HPDE6-E6E7 (cell line): ENCODE data around the gene MOB3A.
"Not testable (repeated sequence)": the region's sequence is repeated elsewhere in the genome, so short reads cannot be mapped to it uniquely, and the experiment has no call there.

ENCODE experiments used
- DNase-seq: peaks from one replicate; pipeline ENCODE4 v3.0.0; 2011; ENCODE audit warnings: missing footprints; ENCODE audit errors: extremely low spot score

MOB3A gene

GRCh38 chr19:2108251-2109016 lies 12.3 kb upstream of the MOB3A start:
- DNase-seq: no peak

DNA sequence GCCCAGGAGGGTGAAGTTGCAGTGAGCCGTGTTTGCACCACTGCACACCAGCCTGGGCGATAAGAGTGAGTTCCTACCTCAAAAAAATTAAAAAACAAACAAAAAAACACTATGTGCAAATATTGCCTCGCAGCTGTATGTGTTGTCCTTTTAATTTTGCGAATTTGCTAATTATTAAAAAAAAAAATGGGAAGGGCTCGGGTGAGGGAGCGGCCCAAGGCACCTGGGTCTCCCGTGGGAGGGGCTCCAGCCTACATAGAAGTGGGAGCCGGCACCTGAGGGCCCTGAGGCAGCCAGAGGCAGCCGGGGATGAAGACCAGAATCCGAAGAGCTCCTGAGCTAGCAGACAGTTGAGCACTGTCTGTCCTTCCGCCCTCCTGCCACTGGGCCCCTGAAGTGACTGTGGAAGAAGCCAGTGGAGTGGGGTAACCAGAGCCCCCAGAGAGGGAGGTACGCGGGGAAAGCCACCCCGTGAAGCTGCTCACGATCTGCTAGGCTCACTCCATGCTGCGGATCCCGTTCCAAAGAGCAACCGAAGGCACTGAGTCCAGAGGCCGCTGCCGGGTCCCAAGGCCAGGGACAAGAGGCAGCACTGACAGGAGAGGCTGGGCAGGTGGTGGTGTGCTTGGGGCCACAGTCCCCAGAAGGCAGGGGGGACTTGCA lies 7.0 kb upstream of the MOB3A start:
- no peak for DNase-seq

DNA sequence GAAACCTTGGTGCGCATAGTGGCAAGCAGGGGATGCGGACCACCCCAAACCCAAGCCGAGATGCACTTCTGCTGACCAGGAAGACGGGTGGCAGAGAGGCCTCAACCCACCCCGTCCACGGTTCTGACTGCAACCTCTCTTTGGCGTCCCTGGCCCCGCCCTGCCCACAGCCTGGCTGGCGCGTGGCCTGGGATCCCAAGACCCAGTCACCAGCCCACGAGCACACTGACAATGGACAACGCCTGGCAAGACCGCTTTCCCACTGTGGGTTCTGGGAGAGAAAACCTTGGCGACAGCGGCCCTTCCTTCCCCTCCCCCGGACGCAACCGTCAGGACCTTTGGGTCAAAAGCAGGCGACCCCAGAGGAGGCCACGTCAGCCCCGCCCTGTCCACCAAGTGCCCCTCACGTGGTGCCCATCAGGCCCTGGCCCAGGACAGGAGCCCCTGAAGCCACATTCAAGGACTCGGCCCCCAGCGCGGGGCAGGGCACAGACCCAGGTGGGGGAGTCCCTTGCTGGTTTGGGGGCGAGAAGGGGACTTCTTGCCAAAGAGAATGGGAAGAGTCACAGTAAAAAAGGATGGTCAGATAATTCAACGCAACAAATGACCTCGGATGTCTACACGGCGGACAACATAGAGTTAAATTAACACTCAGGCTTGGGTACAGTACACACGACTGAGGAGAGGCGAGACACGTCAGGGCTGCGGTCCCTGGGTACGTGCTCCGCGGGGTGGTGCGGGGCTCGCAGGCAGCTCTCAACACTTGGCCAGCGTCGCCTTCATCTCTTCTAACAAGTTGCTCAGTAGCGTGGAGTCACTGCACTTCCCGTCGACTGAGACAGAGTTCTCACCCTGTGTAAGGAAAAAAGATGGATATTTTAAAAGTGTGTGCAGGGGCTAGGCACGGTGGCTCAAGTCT lies 5.5 kb upstream of the MOB3A start:
- DNase-seq: no peak

DNA sequence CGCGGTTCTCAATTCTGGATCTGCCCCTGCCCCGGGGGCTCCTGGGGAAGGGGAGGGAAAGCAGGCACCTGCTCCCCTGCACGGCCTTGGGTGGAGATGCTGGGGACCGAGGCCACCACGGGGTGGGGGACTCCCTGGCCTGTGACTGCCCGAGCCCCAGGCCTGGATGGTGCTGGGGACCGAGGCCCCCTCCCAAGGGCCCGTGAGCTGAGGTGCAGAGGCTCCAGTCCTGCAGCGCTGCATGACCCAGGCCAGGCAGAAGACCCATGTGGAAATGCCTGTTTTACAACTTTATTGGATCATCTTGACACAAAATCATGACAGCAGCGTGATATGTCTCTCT lies 4.6 kb upstream of the MOB3A start:
- no peak for DNase-seq

DNA sequence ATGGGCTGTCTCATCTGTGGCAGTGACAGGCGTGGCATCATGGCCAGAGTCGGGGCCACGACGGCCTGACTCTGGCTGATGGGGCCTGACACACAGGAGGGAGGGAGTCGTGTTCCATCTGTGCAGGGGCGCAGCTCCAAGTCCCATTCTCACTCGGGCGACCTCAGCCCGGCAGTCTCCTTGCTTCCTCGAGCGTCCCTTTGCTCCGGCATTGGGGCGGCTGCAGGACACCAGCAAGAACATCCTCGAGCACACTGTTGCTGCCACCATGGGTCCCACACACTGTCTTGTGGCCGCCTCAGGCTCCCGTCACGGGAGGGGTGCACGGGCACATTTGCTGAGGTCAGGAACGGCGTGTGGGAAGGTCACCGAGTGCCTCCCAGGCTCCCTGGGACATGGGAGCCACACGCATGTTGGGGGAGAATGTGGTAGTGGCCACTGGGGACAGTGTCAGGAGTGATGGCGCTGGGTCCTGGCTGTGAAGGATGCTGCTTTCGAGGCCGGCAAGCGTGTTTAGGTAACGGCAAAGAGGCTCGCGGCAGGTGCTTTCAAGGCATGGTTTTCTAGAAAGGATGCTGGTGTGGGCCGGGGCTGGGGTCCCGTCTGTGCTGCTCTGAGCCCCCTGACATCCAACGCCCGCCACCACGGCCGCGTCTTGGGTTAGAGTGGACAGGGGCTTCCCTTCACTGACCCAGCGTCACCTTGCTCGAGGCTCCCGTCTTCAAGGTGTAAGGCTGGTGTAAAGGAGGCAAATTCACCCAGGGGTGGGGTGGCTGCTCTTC lies 4.0 kb upstream of the MOB3A start:
- no peak for DNase-seq

DNA sequence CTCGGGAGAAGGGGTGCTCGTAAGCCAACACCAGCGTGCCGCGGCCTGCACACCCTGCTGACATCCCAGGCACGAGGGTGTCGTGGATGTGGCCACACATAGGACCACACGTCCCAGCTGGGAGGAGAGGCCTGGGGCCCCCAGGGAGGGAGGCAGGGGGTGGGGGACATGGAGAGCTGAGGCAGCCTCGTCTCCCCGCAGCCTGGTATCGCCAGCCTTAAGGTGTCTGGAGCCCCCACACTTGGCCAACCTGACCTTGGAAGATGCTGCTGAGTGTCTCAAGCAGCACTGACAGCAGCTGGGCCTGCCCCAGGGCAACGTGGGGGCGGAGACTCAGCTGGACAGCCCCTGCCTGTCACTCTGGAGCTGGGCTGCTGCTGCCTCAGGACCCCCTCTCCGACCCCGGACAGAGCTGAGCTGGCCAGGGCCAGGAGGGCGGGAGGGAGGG lies 3.0 kb upstream of the MOB3A start:
- DNase-seq: no peak

DNA sequence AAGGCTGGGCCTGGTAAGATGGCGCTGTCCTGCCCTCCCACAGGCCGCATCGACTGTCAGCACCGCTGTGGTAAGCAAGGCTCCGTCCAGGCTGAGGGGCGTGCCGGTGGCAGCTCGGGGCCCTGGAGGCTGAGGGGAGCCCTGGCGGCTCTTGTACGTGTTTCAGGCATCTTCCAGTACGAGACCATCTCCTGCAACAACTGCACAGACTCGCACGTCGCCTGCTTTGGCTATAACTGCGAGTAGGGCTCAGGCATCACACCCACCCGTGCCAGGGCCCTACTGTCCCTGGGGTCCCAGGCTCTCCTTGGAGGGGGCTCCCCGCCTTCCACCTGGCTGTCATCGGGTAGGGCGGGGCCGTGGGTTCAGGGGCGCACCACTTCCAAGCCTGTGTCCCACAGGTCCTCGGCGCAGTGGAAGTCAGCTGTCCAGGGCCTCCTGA lies 1.8 kb upstream of the MOB3A start:
- DNase-seq: no peak

GRCh38 chr19:2097203-2097885 lies 1.2 kb upstream of the MOB3A start:
- DNase-seq: no peak

DNA sequence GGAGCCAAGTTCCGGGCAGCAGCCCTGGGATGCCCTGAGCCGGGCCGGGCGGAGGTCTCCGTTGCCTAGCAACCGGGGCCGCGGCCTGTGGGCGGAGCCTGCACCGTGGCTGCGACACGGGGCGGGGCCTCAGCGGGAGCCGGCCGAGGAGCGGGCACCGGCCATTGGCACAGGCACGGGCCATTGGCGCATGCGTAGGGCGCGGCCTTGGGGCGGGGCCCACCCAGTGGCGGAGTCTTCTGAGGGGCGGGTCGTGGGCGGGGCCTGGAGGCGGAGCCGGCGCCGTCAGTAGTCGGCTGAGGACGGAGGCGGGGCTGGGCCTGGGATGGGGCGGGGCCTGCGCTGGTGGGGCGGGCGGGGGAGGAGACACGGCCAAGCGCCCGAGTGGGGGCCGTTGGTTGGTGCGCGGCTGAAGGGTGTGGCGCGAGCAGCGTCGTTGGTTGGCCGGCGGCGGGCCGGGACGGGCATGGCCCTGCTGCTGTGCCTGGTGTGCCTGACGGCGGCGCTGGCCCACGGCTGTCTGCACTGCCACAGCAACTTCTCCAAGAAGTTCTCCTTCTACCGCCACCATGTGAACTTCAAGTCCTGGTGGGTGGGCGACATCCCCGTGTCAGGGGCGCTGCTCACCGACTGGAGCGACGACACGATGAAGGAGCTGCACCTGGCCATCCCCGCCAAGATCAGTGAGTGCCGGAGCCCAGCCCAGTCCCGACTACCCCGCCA lies 515 bp upstream of the MOB3A start, which contains the start of gene IZUMO4:
IZUMO4 (plus strand) TSS at position 436 of the 723 bp plus-strand sequence; CDS start at position 467, 31 bp downstream.
- peak; percentile 94 for DNase-seq

DNA sequence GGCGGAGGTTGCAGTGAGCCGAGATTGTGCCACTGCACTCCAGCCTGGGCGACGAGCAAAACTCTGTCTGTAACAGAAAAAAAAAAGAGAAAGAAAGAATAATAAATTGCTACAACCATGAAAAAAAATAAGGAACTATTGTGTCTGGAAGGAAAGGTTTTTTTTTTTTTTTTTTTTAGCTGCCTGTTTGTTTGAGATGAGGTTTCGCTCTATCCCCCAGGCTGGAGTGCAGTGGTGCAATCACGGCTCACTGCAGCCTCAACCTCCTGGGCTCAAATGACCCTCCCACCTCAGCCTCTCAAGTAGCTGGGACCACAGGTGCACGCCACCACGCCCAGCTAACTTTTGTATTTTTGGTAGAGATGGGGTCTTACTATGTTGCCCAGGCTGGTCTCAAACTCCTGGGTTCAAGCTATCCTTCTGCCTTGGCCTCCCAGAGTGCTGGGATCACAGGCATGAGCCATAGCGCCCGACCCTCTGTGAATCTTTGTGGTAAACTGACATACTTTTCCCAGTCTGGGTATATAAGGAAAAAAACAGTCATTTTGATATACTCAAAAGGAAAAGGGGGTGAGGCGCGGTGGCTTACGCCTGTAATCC lies 4.1 kb downstream of the MOB3A start:
- not testable (repeated sequence) for DNase-seq

GRCh38 chr19:2089727-2090053 lies 6.4 kb downstream of the MOB3A start:
- DNase-seq: no peak

DNA sequence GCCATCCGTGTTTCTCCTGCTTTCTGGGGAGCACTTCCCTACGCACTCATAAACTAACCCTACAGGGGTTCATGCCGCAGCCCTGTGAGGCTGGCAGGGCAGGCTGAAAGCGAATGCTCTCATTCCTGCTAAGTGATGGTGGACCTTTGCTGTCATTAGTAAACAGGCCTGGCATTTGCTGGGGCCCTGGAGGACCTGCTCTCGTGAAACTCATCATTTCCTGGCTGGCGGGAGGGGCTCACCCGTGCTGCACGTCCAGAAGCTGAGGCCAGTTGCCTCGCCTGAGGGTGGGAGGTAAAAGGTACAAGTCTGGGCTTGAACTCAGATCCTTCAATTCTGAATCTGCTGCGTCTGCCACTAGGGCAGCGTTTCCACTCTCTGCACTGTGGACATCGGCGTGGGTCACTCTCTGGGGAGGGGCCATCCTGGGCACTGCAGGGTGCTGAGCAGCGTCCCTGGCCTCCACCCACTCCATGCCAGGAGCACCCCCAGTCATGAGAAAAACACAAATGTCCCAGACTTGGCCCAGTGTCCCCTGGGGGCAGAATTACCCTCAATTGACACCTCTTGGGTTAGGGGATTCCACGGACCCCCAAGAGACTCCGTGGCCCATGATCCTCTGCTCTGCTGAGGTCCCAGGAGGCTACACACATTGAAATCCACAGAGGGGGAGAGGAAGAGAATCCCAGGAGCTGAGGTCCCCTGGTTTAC lies 7.0 kb downstream of the MOB3A start:
- peak; percentile 95 for DNase-seq

- DNase-seq: no peak
Measured at GRCh38 chr19:2087621-2088100, 8.5 kb downstream of the MOB3A start.

DNA sequence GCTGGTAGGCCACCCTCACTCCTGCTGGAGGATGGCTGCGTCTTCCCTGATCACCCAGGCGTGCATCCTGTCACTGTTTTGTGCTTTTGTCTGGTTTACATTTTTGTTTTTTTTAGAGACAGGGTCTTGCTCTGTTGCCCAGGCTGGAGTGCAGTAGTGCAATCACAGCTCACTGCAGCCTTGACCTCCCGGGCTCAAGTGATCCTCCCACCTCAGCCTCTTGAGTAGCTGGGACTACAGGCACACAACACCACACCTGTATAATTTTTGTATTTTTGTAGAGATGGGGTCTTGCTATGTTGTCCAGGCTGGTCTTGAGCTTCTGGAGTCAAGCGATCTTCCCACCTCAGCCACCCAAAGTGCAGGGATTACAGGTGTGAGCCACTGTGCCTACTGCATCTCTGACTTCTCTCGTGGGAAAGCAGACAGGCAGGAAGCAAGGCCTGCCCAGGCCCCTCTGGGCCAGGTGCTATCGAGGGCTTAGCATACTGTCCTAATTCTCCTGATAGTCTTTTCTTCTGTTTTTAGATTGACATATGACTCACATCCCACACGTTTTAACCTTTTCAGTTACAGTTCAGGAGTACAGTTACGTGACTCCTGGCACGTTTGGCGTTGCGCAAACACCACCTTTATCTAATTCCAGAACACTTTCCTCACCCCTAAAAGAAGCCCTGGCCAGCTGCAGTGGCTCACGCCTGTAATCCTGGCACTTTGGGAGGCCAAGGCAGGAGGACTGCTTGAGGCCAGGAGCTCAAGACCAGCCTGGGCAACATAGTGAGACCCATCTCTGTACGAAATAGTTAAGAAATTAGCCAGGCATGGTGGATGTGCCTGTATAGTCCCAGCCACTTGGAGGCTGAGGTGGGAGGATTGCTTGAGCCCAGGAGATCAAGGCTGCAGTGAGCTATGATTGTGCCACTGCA lies 9.2 kb downstream of the MOB3A start:
- peak; percentile 78 for DNase-seq

- no peak for DNase-seq
Measured at GRCh38 chr19:2084993-2085720, 11.0 kb downstream of the MOB3A start.

DNA sequence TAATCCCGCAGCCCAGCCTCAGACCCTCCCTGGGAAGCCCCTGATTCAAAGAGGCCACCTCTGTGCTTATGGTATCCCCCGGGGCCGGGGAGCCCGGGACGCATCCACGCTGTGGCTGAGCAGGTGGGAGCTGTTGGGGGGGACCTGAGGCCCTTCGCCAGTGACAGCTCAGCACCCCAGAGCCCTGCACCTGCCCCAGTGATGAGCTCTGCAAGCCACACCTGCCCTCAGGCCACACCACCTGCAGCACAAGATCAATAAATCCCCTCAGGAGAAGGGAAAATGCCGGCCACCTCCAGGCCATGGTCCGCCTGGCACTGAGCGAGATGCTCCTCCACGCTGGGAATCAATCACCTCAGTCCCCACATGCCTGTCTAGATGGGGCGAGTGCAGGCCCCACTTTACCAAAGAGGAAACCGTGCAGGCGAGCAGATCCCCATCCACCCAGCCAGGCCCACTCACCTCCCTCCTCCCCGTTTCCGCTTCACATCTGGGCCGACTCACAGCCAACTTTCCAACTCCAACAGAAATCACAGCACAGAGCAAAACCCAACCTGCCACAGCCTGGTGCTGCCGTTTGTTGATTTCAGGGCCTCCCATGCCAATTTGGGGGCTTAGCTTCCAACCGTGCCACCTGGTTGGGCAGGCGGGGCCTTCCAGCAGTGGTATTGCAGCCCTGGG lies 12.8 kb downstream of the MOB3A start:
- DNase-seq: no peak
